Heart right ventricle (tissue), 16 donors: ENCODE data around the gene PPM1N. TPM values are rescaled to one million over a fixed set of nuclear protein-coding genes. Genes with fewer than 3 reads are reported as not detected.

Experiments
- ATAC-seq, 8 donors: fragments of 200-7000 bp; cut with Tn5 transposase; one replicate each; pipeline ENCODE4 v1.9.1; 2020; ENCODE audit warnings: mild to moderate bottlenecking in 8 of 8, moderate library complexity in 8 of 8, moderate number of reproducible peaks in 1 of 8
- DNase-seq, 2 donors: peaks; one replicate each; pipeline ENCODE4 v3.0.0-alpha.2; 2020
- H3K27ac ChIP-seq, 10 donors: fragments of 200-600 bp; sonication (generic) in 2 of 10; one replicate each; pipeline versions ENCODE4 v1.5.0 to v1.8.0; 2020 to 2022; ENCODE audit warnings: mild to moderate bottlenecking in 3 of 10
- H3K27me3 ChIP-seq, 7 donors: fragments of 200-600 bp; one replicate each; pipeline ENCODE4 v1.8.0; 2021 to 2022; ENCODE audit warnings: mild to moderate bottlenecking in 2 of 7
- H3K36me3 ChIP-seq, 9 donors: fragments of 200-600 bp; sonication (generic) in 1 of 9; one replicate each; pipeline versions ENCODE4 v1.5.0 to v1.8.0; 2020 to 2022; ENCODE audit warnings: mild to moderate bottlenecking in 2 of 9
- H3K4me1 ChIP-seq, 9 donors: fragments of 200-600 bp; sonication (generic) in 1 of 9; one replicate each; pipeline versions ENCODE4 v1.5.0 to v1.8.0; 2020 to 2022; ENCODE audit warnings: mild to moderate bottlenecking in 4 of 9
- H3K4me3 ChIP-seq, 10 donors: fragments of 200-600 bp; sonication (generic) in 2 of 10; one replicate each; pipeline versions ENCODE4 v1.5.0 to v1.8.0; 2020 to 2022; ENCODE audit warnings: mild to moderate bottlenecking in 7 of 10, moderate library complexity in 2 of 10
- H3K9me3 ChIP-seq, 11 donors: fragments of 200-600 bp in 10 of 11; sonication (generic) in 2 of 11; one replicate each; pipeline versions ENCODE4 v1.5.0 to v1.8.0; 2013 to 2022; ENCODE audit warnings: mild to moderate bottlenecking in 2 of 11, control low read depth in 1 of 11, moderate library complexity in 1 of 11
- WGBS, 2 donors: extraction: QIAGEN DNeasy Blood & Tissue Kit; methylation state at CpG; one replicate each; pipeline ENCODE4 v1.1.7; 2013; ENCODE audit warnings: inconsistent platforms in 1 of 2; 5-methylcytosine and 5-hydroxymethylcytosine counted together
- intact Hi-C, 10 donors: fragments of 100-400 bp; cut with DNase I; formaldehyde crosslinking; loops; one replicate each; pipeline versions ENCODE4 v1.11.1 to v1.14.2; 2022
- polyA plus RNA-seq, 2 donors: library from polyadenylated mRNA; stranded (reverse); fragments of 200-250 nt; gene quantifications; one replicate each; pipeline ENCODE4 v1.2.3, GENCODE V29; 2013
- total RNA-seq, 10 donors: library from RNA; stranded (reverse); fragmentation: NEBNext Ultra II Directional in 3 of 10; extraction: Animal tissue kit (Norgen Biotek cat#: 25700) in 3 of 10; gene quantifications; one replicate each; pipeline versions ENCODE4 v1.2.1 to v1.2.4, GENCODE V29; 2021 to 2023
- TF ChIP-seq, protein P1 (sequence below), 9 donors: fragments of 200-600 bp; sonication (generic) in 2 of 9; IDR thresholded peaks; one replicate each; pipeline versions ENCODE4 v1.5.0 to v1.8.0; 2021 to 2022; ENCODE audit warnings: antibody characterized with exemption in 9 of 9, mild to moderate bottlenecking in 5 of 9, moderate library complexity in 1 of 9
- donor health status: Arrhythmogenic right ventricular cardiomyopathy.
- donor health status: ischemic (EF 13 %, LVEDD 7.1; RV severe dilation, severe dysfunction).
- donor health status: healthy with polysubstance abuse.
- donor health status: DM: no; HTN: yes; CAD: no.
- donor health status: DM: no; HTN: no; CAD: no.
- donor health status: ischemic (EF 25% LVEDD 6.9; RV normal size, moderate dysfunction).
- donor health status: ischemic (EF 25% LVEDD 5.7; RV mildly dilated, moderate dysfunction).
- donor health status: healthy.
- donor health status: DM: yes; HTN: yes; CAD: no.
- donor health status: Ischemic cardiomyopathy.
- donor health status: ischemic (EF 35%, LVEDD 5.7; RV mildly dilated, moderate dysfunction).
- donor health status: nonischemic (EF 11% LVEDD 7.7; RV severe dilation, severe dysfunction).
- donor health status: DM: yes; HTN: yes; CAD: no.
- donor health status: PGD.
- donor health status: ischemic (EF 29% LVEDD 5.4; RV normal size, mild dysfunction).
- donor health status: nonischemic (EF 23%, LVEDD 6.1; RV moderate dilation, normal function).

The PPM1N gene
- total and polyA plus RNA-seq, 12 donors, result 0.32 to 3.6 (median 0.57) TPM; not detected in 5

- no peaks in the 10 kb centered on the region for H3K27me3 ChIP-seq
- DNase-seq, result no peak
- TF ChIP-seq, protein P1, sequence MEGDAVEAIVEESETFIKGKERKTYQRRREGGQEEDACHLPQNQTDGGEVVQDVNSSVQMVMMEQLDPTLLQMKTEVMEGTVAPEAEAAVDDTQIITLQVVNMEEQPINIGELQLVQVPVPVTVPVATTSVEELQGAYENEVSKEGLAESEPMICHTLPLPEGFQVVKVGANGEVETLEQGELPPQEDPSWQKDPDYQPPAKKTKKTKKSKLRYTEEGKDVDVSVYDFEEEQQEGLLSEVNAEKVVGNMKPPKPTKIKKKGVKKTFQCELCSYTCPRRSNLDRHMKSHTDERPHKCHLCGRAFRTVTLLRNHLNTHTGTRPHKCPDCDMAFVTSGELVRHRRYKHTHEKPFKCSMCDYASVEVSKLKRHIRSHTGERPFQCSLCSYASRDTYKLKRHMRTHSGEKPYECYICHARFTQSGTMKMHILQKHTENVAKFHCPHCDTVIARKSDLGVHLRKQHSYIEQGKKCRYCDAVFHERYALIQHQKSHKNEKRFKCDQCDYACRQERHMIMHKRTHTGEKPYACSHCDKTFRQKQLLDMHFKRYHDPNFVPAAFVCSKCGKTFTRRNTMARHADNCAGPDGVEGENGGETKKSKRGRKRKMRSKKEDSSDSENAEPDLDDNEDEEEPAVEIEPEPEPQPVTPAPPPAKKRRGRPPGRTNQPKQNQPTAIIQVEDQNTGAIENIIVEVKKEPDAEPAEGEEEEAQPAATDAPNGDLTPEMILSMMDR (IDR thresholded peaks at IDR 0.05), result no peak
- peak overlapping the region in 2 of 10 donors; percentile 98 to 99 for H3K27ac ChIP-seq
- no peak for ATAC-seq
- 91 to 94% methylated on average over 5 of the region's 5 CpGs for WGBS, 2 donors
- no peaks in the 10 kb centered on the region for H3K9me3 ChIP-seq
- H3K4me1 ChIP-seq, result peaks cover 9 to 70% (median 61%) of the 10 kb centered on the region in 9 donors
- H3K4me3 ChIP-seq, result peak overlapping the region in 1 of 10 donors; percentile 7
- intact Hi-C loops, result no loop called here
- H3K36me3 ChIP-seq, result peaks cover 0 to 28% (median 0%) of the 10 kb centered on the region in 9 donors
Measured at GRCh38 chr19:45511074-45511473, 12.8 kb downstream of the PPM1N start.

DNA sequence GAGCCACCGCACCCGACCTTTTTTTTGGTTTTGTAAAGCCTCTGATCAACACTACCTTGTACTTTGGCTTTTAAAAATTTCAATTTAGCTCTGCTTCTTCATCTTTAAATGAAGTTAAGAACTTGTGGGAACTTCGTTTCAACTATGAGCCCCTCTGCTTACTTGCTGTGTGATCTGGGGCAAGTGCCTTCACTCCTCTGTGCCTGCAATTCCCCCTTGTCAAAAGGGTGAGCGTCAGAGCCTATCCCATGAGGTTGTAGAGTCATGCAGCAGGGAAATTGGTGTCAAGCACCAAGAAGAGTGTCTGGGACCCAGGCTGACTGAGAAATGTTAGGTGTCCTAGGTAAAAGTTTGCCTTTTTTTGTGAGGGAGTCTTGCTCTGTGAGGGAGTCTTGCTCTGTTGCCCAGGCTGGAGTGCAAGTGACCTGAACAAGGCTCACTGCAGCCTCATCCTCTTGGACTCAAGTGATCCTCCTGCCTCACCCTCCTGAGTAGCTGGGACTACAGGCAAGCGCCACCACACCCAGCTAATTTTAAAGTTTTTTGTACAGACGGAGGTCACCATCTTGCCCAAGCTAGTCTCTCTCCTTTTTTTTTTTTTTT lies 14.7 kb downstream of the PPM1N start:
- Histone ChIP-seq H3K27me3 (no peaks in the 10 kb centered on the region), H3K4me3 (no peak overlapping the region), H3K4me1 (peaks cover 9 to 77% (median 60%) of the 10 kb centered on the region in 9 donors), H3K9me3 (no peaks in the 10 kb centered on the region), H3K27ac (peak overlapping the region in 4 of 10 donors; percentile 16 to 98 (median 82)), H3K36me3 (peaks cover 0 to 39% (median 6%) of the 10 kb centered on the region in 9 donors)
- intact Hi-C loops, result no loop called here
- DNase-seq, result no peak
- TF ChIP-seq, protein P1 (IDR thresholded peaks at IDR 0.05), result no peak
- WGBS, 2 donors, result 86 to 91% methylated on average over 6 of the region's 6 CpGs
- no peak for ATAC-seq

DNA sequence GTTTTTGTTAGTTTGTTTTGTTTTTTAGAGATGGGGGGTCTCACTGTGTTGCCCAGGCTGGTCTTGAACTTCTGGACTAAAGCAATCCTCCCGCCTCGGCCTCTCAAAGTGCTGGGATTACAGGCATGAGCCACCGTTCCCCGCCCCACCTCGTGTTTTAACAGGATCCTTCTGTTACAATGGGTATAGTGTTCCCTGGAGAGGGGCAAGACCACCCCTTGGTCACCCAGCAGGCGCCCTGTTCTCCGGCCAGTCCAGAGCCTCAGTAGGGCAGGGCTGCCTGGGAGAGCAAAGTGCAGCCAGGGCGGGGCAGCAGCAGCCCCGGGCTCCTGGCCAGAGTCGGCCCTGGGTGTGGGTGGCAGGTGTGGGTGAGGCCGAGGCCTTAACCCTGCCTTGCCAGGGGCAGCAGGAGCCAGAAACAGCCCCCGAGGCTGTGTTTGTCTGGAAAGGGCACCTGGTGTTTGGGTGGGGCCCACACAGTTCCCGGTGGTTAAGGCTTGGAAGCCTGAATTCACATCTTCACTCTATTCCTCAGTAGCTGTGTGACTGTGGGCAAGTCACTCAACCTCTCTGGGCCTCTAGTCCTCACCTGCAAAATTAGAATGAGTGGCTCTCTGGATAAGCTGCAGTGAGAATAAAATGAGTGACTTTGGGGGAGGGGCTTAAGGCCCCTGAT lies 16.3 kb downstream of the PPM1N start:
- peak in 6 of 8 donors; percentile 25 to 47 (median 31) for ATAC-seq
- peaks cover 0 to 54% (median 18%) of the 10 kb centered on the region in 9 donors for H3K36me3 ChIP-seq
- TF ChIP-seq, protein P1 (IDR thresholded peaks at IDR 0.05), result no peak
- no peaks in the 10 kb centered on the region for H3K9me3 ChIP-seq
- peaks cover 9 to 78% (median 56%) of the 10 kb centered on the region in 9 donors for H3K4me1 ChIP-seq
- WGBS, 2 donors, result 55 to 67% methylated on average over 13 of the region's 13 CpGs
- no peak for DNase-seq
- peak overlapping the region in 9 of 10 donors; percentile 54 to 98 (median 73) for H3K27ac ChIP-seq
- peak overlapping the region in 3 of 10 donors; percentile 9 to 35 (median 24) for H3K4me3 ChIP-seq
- intact Hi-C loops, result no loop called here
- no peaks in the 10 kb centered on the region for H3K27me3 ChIP-seq

- WGBS, 2 donors, result 62 to 65% methylated on average over 10 of the region's 10 CpGs
- peaks cover 0 to 61% (median 22%) of the 10 kb centered on the region in 9 donors for H3K36me3 ChIP-seq
- H3K4me1 ChIP-seq, result peaks cover 9 to 73% (median 49%) of the 10 kb centered on the region in 9 donors
- intact Hi-C loops, result no loop called here
- H3K9me3 ChIP-seq, result no peaks in the 10 kb centered on the region
- ATAC-seq (peak; percentile 46 to 82 (median 66)), DNase-seq (peak in 1 of 2 donors; percentile 65)
- peak overlapping the region in 3 of 10 donors; percentile 9 to 35 (median 24) for H3K4me3 ChIP-seq
- TF ChIP-seq, protein P1 (IDR thresholded peaks at IDR 0.05), result no peak
- peak overlapping the region in 9 of 10 donors; percentile 54 to 98 (median 73) for H3K27ac ChIP-seq
- no peaks in the 10 kb centered on the region for H3K27me3 ChIP-seq
Measured at GRCh38 chr19:45515081-45515624, 16.9 kb downstream of the PPM1N start.
